Pancreas (tissue), 10 donors: ENCODE results near the gene PMCH. TPM values are rescaled to one million over a fixed set of nuclear protein-coding genes. Genes with fewer than 3 reads are reported as not detected.

Experiments used
- ATAC-seq, 4 donors: fragments of 200-7000 bp; cut with Tn5 transposase; one replicate each; pipeline versions ENCODE4 v1.8.0 to v1.9.1; 2020; ENCODE audit warnings: mild to moderate bottlenecking in 4 of 4, moderate library complexity in 4 of 4
- DNase-seq, 6 donors: peaks; one replicate each; pipeline ENCODE4 v3.0.0-alpha.2; 2020
- FAIRE-seq: peaks from 2 replicates; lab custom pipeline; 2012; peaks lifted over from hg19 to GRCh38; lab: Jason Lieb, UNC
- H3K27ac ChIP-seq, 4 donors: fragments of 200-600 bp; sonication (generic); 1 replicate in 3 of 4; 2 replicates in 1 of 4; pipeline versions ENCODE4 v1.5.0 to v1.8.0; 2020
- H3K27me3 ChIP-seq, 4 donors: fragments of 200-600 bp; one replicate each; pipeline ENCODE4 v1.8.0; 2021
- H3K36me3 ChIP-seq, 3 donors: fragments of 200-600 bp; sonication (generic) in 1 of 3; one replicate each; pipeline versions ENCODE4 v1.5.0 to v1.8.0; 2020 to 2021
- H3K4me1 ChIP-seq, 3 donors: fragments of 200-600 bp; one replicate each; pipeline ENCODE4 v1.8.0; 2021
- H3K4me3 ChIP-seq, 4 donors: fragments of 200-600 bp; sonication (generic) in 2 of 4; one replicate each; pipeline versions ENCODE4 v1.5.0 to v1.8.0; 2020 to 2021
- H3K9me3 ChIP-seq, 4 donors: fragments of 200-600 bp; one replicate each; pipeline ENCODE4 v1.8.0; 2021
- CTCF ChIP-seq, 4 donors: fragments of 200-600 bp; sonication (generic) in 3 of 4; IDR thresholded peaks; one replicate each; pipeline versions ENCODE4 v1.5.0 to v1.8.0; 2021; ENCODE audit warnings: antibody characterized with exemption in 4 of 4
- WGBS, 2 donors: extraction: QIAGEN DNeasy Blood & Tissue Kit; methylation state at CpG; one replicate each; pipeline ENCODE4 v1.1.7; 2013; 5-methylcytosine and 5-hydroxymethylcytosine counted together
- intact Hi-C, 3 donors: fragments of 100-400 bp; cut with DNase I; formaldehyde crosslinking; loops; one replicate each; pipeline versions ENCODE4 v1.11.1 to v1.14.2; 2022
- polyA plus RNA-seq, 2 donors: library from polyadenylated mRNA; stranded (reverse); fragments of 200-250 nt; gene quantifications; one replicate each; pipeline ENCODE4 v1.2.3, GENCODE V29; 2013
- total RNA-seq, 6 donors: library from RNA; stranded (reverse); fragmentation: NEBNext Ultra II Directional in 4 of 6; extraction: Animal tissue kit (Norgen Biotek cat#: 25700) in 4 of 6; gene quantifications; one replicate each; pipeline versions ENCODE4 v1.2.1 to v1.2.4, GENCODE V29; 2021 to 2023
- donor health status: healthy with polysubstance abuse.
- donor health status: DM: no; HTN: no; CAD: no; lungs with moderate emphysema.
- donor health status: DM: no; HTN: no; CAD: no.
- donor health status: control.
- donor health status: control.
- donor health status: Bipolar disorder and iron deficiency.
- donor health status: DM: yes; HTN: yes; CAD: no.
- donor health status: DM: no; HTN: no; CAD: no.
- donor health status: DM: no; HTN: no; CAD: no.
- donor health status: DM: yes; HTN: yes; CAD: no.

The PMCH gene
- total and polyA plus RNA-seq, 8 donors = not detected

GRCh38 chr12:102227954-102228353, 30.3 kb upstream of the PMCH start:
- ATAC-seq (no peak), DNase-seq (no peak), FAIRE-seq (no peak)
- H3K36me3 ChIP-seq = no peaks in the 10 kb centered on the region
- no peak overlapping the region for H3K4me3 ChIP-seq
- intact Hi-C loops = no loop called here
- no peaks in the 10 kb centered on the region for H3K9me3 ChIP-seq
- H3K27me3 ChIP-seq = no peaks in the 10 kb centered on the region
- no peaks in the 10 kb centered on the region for H3K4me1 ChIP-seq
- no peak for TF ChIP-seq CTCF (IDR thresholded peaks at IDR 0.05)
- no peak overlapping the region for H3K27ac ChIP-seq
- WGBS, 2 donors = 60 to 64% methylated on average over 5 of the region's 5 CpGs

GRCh38 chr12:102220736-102221135, 23.1 kb upstream of the PMCH start:
- H3K36me3 ChIP-seq = no peaks in the 10 kb centered on the region
- H3K27me3 ChIP-seq = no peaks in the 10 kb centered on the region
- ATAC-seq = no peak
- no peaks in the 10 kb centered on the region for H3K9me3 ChIP-seq
- FAIRE-seq = no peak
- no peaks in the 10 kb centered on the region for H3K4me1 ChIP-seq
- no peak for DNase-seq
- intact Hi-C loops = no loop called here
- H3K4me3 ChIP-seq = no peak overlapping the region
- H3K27ac ChIP-seq = no peak overlapping the region
- no peak for TF ChIP-seq CTCF (IDR thresholded peaks at IDR 0.05)

- Histone ChIP-seq H3K9me3 (no peaks in the 10 kb centered on the region), H3K36me3 (no peaks in the 10 kb centered on the region), H3K27me3 (no peaks in the 10 kb centered on the region), H3K4me1 (no peaks in the 10 kb centered on the region), H3K27ac (no peak overlapping the region), H3K4me3 (no peak overlapping the region)
- WGBS, 2 donors = 63 to 74% methylated on average over 5 of the region's 5 CpGs
- DNase-seq (no peak), ATAC-seq (no peak), FAIRE-seq (no peak)
- intact Hi-C loops = no loop called here
- TF ChIP-seq CTCF (IDR thresholded peaks at IDR 0.05) = no peak
These were observed 18.5 kb upstream of the PMCH start for GRCh38 chr12:102215992-102216691.

GRCh38 chr12:102204025-102204424, 6.4 kb upstream of the PMCH start:
- no peak for FAIRE-seq
- no peak for TF ChIP-seq CTCF (IDR thresholded peaks at IDR 0.05)
- Histone ChIP-seq H3K4me1 (no peaks in the 10 kb centered on the region), H3K9me3 (no peaks in the 10 kb centered on the region), H3K27ac (no peak overlapping the region), H3K36me3 (no peaks in the 10 kb centered on the region), H3K27me3 (no peaks in the 10 kb centered on the region), H3K4me3 (no peak overlapping the region)
- intact Hi-C loops = no loop called here
- no peak for DNase-seq
- no peak for ATAC-seq
- WGBS, 2 donors = 89 to 90% methylated on average over 2 of the region's 2 CpGs

- H3K9me3 ChIP-seq = no peaks in the 10 kb centered on the region
- no peak overlapping the region for H3K4me3 ChIP-seq
- no peaks in the 10 kb centered on the region for H3K27me3 ChIP-seq
- no peak overlapping the region for H3K27ac ChIP-seq
- intact Hi-C loops = no loop called here
- no peaks in the 10 kb centered on the region for H3K36me3 ChIP-seq
- no peak for DNase-seq
- no peak for ATAC-seq
- H3K4me1 ChIP-seq = no peaks in the 10 kb centered on the region
- 85 to 94% methylated on average over 4 of the region's 4 CpGs for WGBS, 2 donors
- no peak for TF ChIP-seq CTCF (IDR thresholded peaks at IDR 0.05)
- FAIRE-seq = no peak
These were observed 4.9 kb upstream of the PMCH start for GRCh38 chr12:102202556-102202955.
